IMR-90 (cell line): Measurements from ENCODE around the gene EID2B. TPM values are rescaled to one million over a fixed set of nuclear protein-coding genes. Genes with fewer than 3 reads are reported as not detected.

ENCODE experiments used
- ATAC-seq: fragments of 200-7000 bp; cut with Tn5 transposase; 2 replicates; pipeline ENCODE4 v1.9.1; 2020; ENCODE audit warnings: low read depth, mild to moderate bottlenecking, moderate library complexity
- BruUV-seq: library from RNA; stranded (reverse); fragments of 400-500 nt; replicated peaks from 2 replicates; lab custom pipeline; 2021; lab: Mats Ljungman, UMichigan
- CTCF ChIA-PET: fragments of 300-600 bp; formaldehyde crosslinking; extraction: SDS; loops from one replicate; lab custom pipeline; 2021; ENCODE audit warnings: antibody characterized with exemption; lab: Yijun Ruan, JAX
- POLR2A ChIA-PET: fragments of 300-600 bp; sonication (Branson Sonifier 250); formaldehyde crosslinking; loops from one replicate; lab custom pipeline; 2022; ENCODE audit warnings: antibody characterized with exemption; ENCODE audit not compliant: unreplicated experiment; lab: Charles Lee
- DNase-seq: peaks from one replicate; pipeline ENCODE4 v3.0.0; 2013
- H2AFZ ChIP-seq: replicated peaks from 2 replicates; pipeline ENCODE3; 2013; ENCODE audit warnings: low read length, mild to moderate bottlenecking; ENCODE audit not compliant: poor library complexity
- H2AK5ac ChIP-seq: 2 replicates; pipeline ENCODE4 v1.6.1; 2013; ENCODE audit warnings: low read depth, low read length, inconsistent platforms
- H2AK9ac ChIP-seq: replicated peaks from 2 replicates; pipeline ENCODE3; 2013; ENCODE audit warnings: mild to moderate bottlenecking, low read depth, low read length, moderate library complexity; ENCODE audit not compliant: poor library complexity
- H2BK120ac ChIP-seq: 2 replicates; pipeline ENCODE4 v1.6.1; 2013; ENCODE audit warnings: low read depth, low read length, inconsistent platforms
- H2BK15ac ChIP-seq: 3 replicates; pipeline ENCODE4 v1.6.1; 2013; ENCODE audit warnings: low read depth, low read length, inconsistent platforms
- H2BK20ac ChIP-seq: 2 replicates; pipeline ENCODE4 v1.6.1; 2013; ENCODE audit warnings: low read depth, mild to moderate bottlenecking, inconsistent platforms, low read length, moderate library complexity
- H2BK5ac ChIP-seq: 2 replicates; pipeline ENCODE4 v1.6.1; 2013; ENCODE audit warnings: mild to moderate bottlenecking, low read depth, low read length, inconsistent platforms; ENCODE audit not compliant: poor library complexity, severe bottlenecking
- H3K14ac ChIP-seq: replicated peaks from 2 replicates; pipeline ENCODE4 v1.6.1; 2013; ENCODE audit warnings: low read depth, low read length, inconsistent platforms
- H3K18ac ChIP-seq: 2 replicates; pipeline ENCODE4 v1.6.1; 2013; ENCODE audit warnings: low read depth, low read length, control low read depth
- H3K23ac ChIP-seq: 2 replicates; pipeline ENCODE4 v1.6.1; 2013; ENCODE audit warnings: low read depth, low read length, inconsistent platforms
- H3K27ac ChIP-seq: 2 replicates; pipeline ENCODE4 v1.5.1; 2013; ENCODE audit warnings: mild to moderate bottlenecking, control low read depth, low read length; ENCODE audit not compliant: insufficient read depth
- H3K27me3 ChIP-seq: 2 replicates; pipeline ENCODE4 v1.6.1; 2013; ENCODE audit warnings: low read length; ENCODE audit not compliant: control insufficient read depth, insufficient read depth
- H3K36me3 ChIP-seq: 2 replicates; pipeline ENCODE4 v1.6.1; 2013; ENCODE audit warnings: low read length, mixed read lengths; ENCODE audit not compliant: control insufficient read depth, insufficient read depth
- H3K4ac ChIP-seq: 2 replicates; pipeline ENCODE4 v1.6.1; 2013; ENCODE audit warnings: low read depth, low read length, inconsistent platforms
- H3K4me1 ChIP-seq: 2 replicates; pipeline ENCODE4 v1.6.1; 2013; ENCODE audit warnings: low read length, mixed read lengths; ENCODE audit not compliant: control insufficient read depth, insufficient read depth
- H3K4me2 ChIP-seq: 2 replicates; pipeline ENCODE4 v1.6.1; 2013; ENCODE audit warnings: low read depth, mild to moderate bottlenecking, control low read depth, low read length, moderate library complexity
- H3K4me3 ChIP-seq: 2 replicates; pipeline ENCODE4 v1.5.1; 2013; ENCODE audit warnings: low read depth, mild to moderate bottlenecking, control low read depth, low read length, moderate library complexity; ENCODE audit not compliant: insufficient read depth
- H3K56ac ChIP-seq: 2 replicates; pipeline ENCODE4 v1.6.1; 2013; ENCODE audit warnings: low read length, inconsistent platforms; ENCODE audit not compliant: insufficient read depth; ENCODE audit errors: extremely low read depth
- H3K79me1 ChIP-seq, 2 experiments: 2 replicates each; pipeline ENCODE4 v1.6.1; 2013; ENCODE audit warnings: low read length in 2 of 2, inconsistent platforms in 1 of 2, low read depth in 1 of 2
- H3K9ac ChIP-seq: 2 replicates; pipeline ENCODE4 v1.6.1; 2013; ENCODE audit warnings: low read depth, low read length, control low read depth
- H3K9me1 ChIP-seq: 2 replicates; pipeline ENCODE4 v1.6.1; 2013; ENCODE audit warnings: low read length, inconsistent platforms; ENCODE audit not compliant: insufficient read depth
- H3K9me3 ChIP-seq: 2 replicates; pipeline ENCODE4 v1.6.1; 2013; ENCODE audit warnings: low read length; ENCODE audit not compliant: control insufficient read depth, insufficient read depth
- H4K20me1 ChIP-seq: 2 replicates; pipeline ENCODE4 v1.6.1; 2013; ENCODE audit warnings: low read length, inconsistent platforms; ENCODE audit not compliant: insufficient read depth
- H4K5ac ChIP-seq: 2 replicates; pipeline ENCODE4 v1.6.1; 2013; ENCODE audit warnings: mild to moderate bottlenecking, low read depth, low read length, control low read depth
- H4K8ac ChIP-seq, 2 experiments: 2 replicates each; pipeline ENCODE4 v1.6.1; 2013; ENCODE audit warnings: low read depth in 2 of 2, low read length in 2 of 2, control low read depth in 1 of 2, inconsistent platforms in 1 of 2
- H4K91ac ChIP-seq: 2 replicates; pipeline ENCODE4 v1.6.1; 2013; ENCODE audit warnings: low read depth, low read length, inconsistent platforms; ENCODE audit not compliant: insufficient read depth
- ELK1 ChIP-seq: fragments of 150-350 bp; IDR thresholded peaks from 2 replicates; pipeline ENCODE4 v1.6.1; 2016; ENCODE audit warnings: low read depth, mild to moderate bottlenecking, low read length, moderate library complexity, borderline replicate concordance
- FOS ChIP-seq: fragments of 150-350 bp; IDR thresholded peaks from 2 replicates; pipeline ENCODE4 v1.6.1; 2016; ENCODE audit warnings: low read depth, low read length
- NFE2L2 ChIP-seq: fragments of 150-350 bp; IDR thresholded peaks from 2 replicates; pipeline ENCODE4 v1.6.1; 2016; ENCODE audit warnings: low read depth, mild to moderate bottlenecking, low read length
- POLR2A ChIP-seq: IDR thresholded peaks from 2 replicates; pipeline ENCODE4 v1.6.1; 2012; ENCODE audit warnings: mild to moderate bottlenecking, low read depth, low read length
- RCOR1 ChIP-seq: IDR thresholded peaks from 2 replicates; pipeline ENCODE4 v1.6.1; 2012; ENCODE audit warnings: mild to moderate bottlenecking, low read length, improper control_type of control experiment; ENCODE audit not compliant: insufficient replicate concordance
- WGBS, 2 experiments: methylation state at CpG; one replicate each; pipeline versions ENCODE4 v1.1.5 to v1.1.7; 2013; ENCODE audit warnings: missing lambda C conversion rate in 2 of 2; ENCODE audit not compliant: insufficient read length in 1 of 2; ENCODE audit errors: extremely low coverage in 2 of 2; 5-methylcytosine and 5-hydroxymethylcytosine counted together
- dilution Hi-C: fragments of 300-500 bp; cut with HindIII; formaldehyde crosslinking; loops from one replicate; pipeline ENCODE4 v1.14.3; 2018; ENCODE audit warnings: low sequenced_read_pairs; ENCODE audit not compliant: unreplicated experiment
- in situ Hi-C: fragments of 300-500 bp; cut with MboI; formaldehyde crosslinking; loops from 3 replicates; pipeline ENCODE4 v1.14.3; 2019; ENCODE audit warnings: low sequenced_read_pairs, inconsistent platforms, mixed read lengths
- intact Hi-C: fragments of 100-400 bp; cut with micrococcal nuclease; formaldehyde crosslinking; loops from 2 replicates; pipeline ENCODE4 v1.10.0; 2022
- polyA plus RNA-seq, 3 experiments: library from polyadenylated mRNA; depleted of rRNA; stranded (reverse); fragments of >200 nt; gene quantifications; 2 replicates each; pipeline ENCODE4 v1.2.3, GENCODE V29; 2012; ENCODE audit warnings: low replicate concordance in 1 of 3
- total RNA-seq: library from RNA; depleted of rRNA; stranded (reverse); fragments of >200 nt; gene quantifications from 2 replicates; pipeline ENCODE4 v1.2.3, GENCODE V29; 2012

EID2B gene
- total and polyA plus RNA-seq, 2 of the 4 experiments (the other 2 are of a cell fraction), result 2.5 to 2.7 TPM

GRCh38 chr19:39544226-39544903 lies 11.7 kb upstream of the EID2B start (continued):
- TF ChIP-seq POLR2A, result no peak

GRCh38 chr19:39543477-39543857 lies 10.8 kb upstream of the EID2B start:
- no peak for TF ChIP-seq ELK1
- TF ChIP-seq NFE2L2, result no peak
- no peak for TF ChIP-seq RCOR1
- TF ChIP-seq FOS, result no peak
- Histone ChIP-seq H3K27ac (no peak overlapping the region), H2BK20ac (no peak overlapping the region), H2BK120ac (no peak overlapping the region), H3K18ac (no peak overlapping the region), H3K27me3 (peaks cover 5% of the 10 kb centered on the region), H3K23ac (no peak overlapping the region), H3K14ac (no peak overlapping the region), H4K20me1 (peaks cover 3% of the 10 kb centered on the region; the same call in 1 of the 2 replicates), H3K9me3 (no peaks in the 10 kb centered on the region), H3K9me1 (no peaks in the 10 kb centered on the region), H3K56ac (no peak overlapping the region), H3K4me2 (no peak overlapping the region), H2BK15ac (no peak overlapping the region), H3K4ac (no peak overlapping the region), H3K36me3 (no peaks in the 10 kb centered on the region), H2AFZ (no peak overlapping the region), H2AK9ac (no peak overlapping the region), H4K91ac (no peak overlapping the region), H3K79me1 (peaks cover 0 to 10% of the 10 kb centered on the region in 2 experiments; a peak in 3 of 4 replicates), H3K9ac (no peak overlapping the region), H3K4me3 (no peak overlapping the region), H3K4me1 (no peaks in the 10 kb centered on the region), H2AK5ac (no peak overlapping the region), H2BK5ac (no peak overlapping the region), H4K8ac (no peak overlapping the region), H4K5ac (no peak overlapping the region)
- no CpG with 5 or more reads among the region's 3 CpGs for WGBS, 2 experiments
- CTCF ChIA-PET, result interaction anchor here (1.7 kb wide), 1 partner anchor 8 kb away, joined by 4 read pairs; no protein-coding TSS in a partner anchor
- intact Hi-C loops, result loop anchor here (5.0 kb wide), 1 partner anchor 279 kb away; no protein-coding TSS in a partner anchor
- dilution Hi-C loops, result no loop called here
- POLR2A ChIA-PET, result no interaction called here
- DNase-seq (no peak), ATAC-seq (no peak)
- in situ Hi-C loops, result loop anchor here (10.0 kb wide), 1 partner anchor 301 kb away; the partner anchor contains the start of gene FBL
- no TSS peak for BruUV-seq
